HG03571 (cell line): ENCODE measurements around the gene PEX14.
"Not testable (repeated sequence)": the region's sequence is repeated elsewhere in the genome, so short reads cannot be mapped to it uniquely, and the experiment has no call there.

Experiments used
- ATAC-seq: cut with Tn5 transposase; IDR thresholded peaks from one replicate; pipeline ENCODE4 v1.9.1; 2021; ENCODE audit not compliant: unreplicated experiment

The PEX14 gene

DNA sequence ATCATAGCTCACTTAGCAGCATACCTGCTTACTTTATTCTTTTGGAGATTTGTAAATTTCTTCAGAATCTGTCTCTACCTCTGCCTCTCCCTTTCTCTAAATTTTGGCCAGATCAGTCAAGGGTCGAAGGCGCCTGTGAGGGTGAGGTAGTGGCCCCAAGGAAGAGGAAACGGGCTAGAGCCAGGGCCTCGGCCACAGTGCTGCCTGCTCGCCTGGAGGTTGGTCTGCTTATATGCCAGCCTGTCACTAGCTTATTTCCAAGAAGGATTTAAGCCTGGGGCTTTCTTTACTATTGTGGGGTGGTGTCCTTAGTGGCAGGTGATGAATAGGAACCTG is 19.6 kb downstream of the PEX14 start:
- no peak for ATAC-seq

DNA sequence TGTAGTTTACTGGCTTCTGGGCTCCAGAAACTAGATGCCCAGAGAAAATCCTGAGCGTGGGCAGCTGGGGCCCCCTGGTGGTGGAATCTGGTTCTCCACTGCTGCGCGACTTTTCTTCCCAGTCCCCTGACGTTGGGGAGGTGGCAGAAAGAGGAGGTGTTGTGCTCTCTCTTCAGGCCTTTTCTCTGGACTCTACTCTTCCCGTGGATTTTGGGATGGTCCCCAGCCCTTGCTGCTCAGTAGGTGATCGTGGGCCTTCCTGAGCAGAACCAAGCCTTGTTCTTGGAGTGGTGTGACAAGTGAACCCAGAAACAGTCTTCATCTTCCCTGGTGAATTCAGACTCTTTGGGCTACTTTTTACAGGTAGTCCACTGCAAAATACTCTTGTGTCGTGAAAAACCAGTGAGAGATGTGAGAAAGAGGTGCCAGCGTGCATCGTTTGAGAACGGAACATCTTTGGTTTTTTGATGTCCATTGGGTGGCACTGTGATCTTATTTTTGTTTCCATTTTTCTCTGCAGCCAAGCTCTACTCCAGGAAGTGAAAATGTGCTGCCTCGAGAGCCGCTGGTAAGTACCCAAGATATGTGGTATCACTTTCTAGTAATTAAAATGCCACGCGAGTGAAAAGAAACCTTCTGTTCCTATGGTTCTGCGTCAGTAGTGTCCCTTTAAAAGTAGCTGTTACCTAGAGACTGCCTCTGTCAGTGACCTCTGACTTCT is 20.2 kb downstream of the PEX14 start:
- peak; percentile 52 for ATAC-seq

DNA sequence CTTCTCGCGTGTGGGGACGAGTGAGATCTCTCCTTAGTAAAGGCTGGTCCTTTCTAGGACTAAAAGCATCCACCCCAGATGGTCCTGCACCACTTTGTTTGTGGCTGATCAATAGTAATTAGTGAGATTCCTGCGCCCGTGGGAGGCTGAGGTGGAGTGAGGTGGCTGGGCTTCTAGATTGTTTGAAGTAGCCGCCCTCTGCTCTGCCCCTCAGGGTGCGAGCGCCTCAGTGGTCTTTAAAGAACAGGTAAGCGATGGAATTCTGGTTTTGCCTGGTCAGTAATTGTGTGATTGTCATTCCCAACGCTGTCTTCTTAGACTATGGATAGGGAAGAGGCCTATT is 20.7 kb downstream of the PEX14 start:
- no peak for ATAC-seq

DNA sequence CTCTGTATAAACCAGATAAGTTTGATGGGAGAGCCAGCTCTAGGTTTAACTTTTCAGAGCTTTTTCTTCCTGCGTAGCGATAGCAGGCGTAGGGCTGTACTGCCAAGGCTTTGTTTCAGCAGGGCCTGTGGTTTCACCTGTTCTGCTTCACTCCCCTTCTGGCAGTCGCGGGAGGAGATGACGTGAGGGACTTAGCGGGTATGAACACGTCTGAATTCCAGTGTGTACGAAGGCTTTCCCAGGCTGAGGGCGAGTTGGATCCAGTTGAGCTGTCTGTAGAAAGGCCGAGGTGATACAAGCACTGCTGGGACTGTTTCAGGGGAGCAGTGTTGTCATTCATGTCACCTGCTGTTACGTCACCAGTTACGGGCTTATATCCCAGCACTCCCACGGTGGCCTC is 21.2 kb downstream of the PEX14 start:
- ATAC-seq: no peak

DNA sequence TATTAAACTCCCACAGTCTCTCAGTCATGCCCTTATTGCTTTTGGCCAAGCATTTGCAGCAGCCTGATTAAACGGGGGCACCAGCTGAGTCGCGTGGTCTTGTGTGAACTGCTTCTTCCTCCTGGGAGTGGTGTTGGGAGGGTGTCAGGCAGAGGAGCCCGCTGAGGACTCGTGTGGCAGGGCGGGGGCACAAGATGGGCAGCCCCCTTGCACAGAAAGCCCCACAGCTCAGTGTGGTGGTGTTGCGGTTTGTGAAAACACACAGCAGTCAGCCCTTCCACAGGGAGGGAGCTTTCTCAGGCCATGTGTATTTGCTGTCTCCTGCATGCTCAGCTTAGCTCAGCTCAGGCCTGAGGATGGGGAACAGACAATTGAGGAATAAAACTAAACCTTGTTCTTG is 22.4 kb downstream of the PEX14 start:
- ATAC-seq: no peak

DNA sequence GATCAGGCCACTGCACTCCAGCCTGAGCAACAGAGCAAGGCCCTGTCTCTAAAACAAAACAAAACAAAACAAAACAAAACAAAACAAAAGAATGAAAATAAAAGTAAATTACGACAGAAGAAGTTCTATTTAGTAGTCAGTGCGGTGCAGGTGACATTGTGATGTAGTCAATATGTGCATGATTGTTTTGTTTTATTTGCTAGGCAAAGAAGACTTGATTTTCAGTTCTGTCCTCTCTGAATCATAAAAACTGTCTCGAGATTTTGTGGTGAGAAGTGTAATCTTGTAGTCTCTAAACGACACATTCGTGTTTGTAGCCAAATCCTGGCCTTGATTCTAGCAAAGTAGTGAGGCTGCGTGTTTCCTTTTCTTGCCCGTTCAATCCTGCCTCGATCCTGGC is 23.5 kb downstream of the PEX14 start:
- no peak for ATAC-seq

DNA sequence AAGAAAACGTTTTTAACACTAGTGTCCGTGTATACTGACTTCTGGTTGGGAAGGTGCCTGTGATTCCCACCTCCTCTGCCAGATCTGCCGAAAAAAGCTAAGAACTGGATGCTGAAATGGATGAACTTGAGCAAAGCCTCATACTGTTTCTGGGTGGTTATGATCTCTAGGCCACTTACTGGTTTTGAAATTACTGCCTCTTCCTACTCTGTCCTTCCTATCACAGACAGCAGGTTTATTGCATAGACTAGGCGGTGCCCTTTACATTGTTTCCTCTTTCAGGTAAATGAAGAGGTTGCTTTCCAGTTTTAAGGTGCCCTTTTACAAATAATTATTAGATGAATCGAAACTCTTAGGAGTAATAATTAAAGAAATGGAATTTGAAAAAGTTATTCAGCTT is 27.5 kb downstream of the PEX14 start:
- no peak for ATAC-seq

DNA sequence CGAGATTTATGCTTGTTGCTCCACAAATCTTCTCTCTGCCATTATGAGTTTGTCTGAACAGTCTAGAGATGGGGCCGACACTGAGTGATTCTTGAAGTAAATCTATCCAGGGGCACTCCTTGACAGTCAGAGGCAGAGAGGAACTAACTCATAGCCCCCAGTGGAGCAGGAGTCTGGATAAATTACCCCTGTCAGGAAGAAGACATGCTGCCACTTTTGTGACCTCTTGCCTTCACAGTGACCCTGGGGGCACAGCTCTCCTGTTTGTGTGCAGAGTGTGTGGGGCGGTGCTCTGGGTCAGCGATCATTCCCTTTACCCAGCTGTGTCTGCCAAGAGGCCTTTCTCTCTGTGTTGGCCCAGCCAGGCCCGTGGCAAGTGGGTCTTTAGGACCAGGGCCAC is 29.5 kb downstream of the PEX14 start:
- no peak for ATAC-seq

DNA sequence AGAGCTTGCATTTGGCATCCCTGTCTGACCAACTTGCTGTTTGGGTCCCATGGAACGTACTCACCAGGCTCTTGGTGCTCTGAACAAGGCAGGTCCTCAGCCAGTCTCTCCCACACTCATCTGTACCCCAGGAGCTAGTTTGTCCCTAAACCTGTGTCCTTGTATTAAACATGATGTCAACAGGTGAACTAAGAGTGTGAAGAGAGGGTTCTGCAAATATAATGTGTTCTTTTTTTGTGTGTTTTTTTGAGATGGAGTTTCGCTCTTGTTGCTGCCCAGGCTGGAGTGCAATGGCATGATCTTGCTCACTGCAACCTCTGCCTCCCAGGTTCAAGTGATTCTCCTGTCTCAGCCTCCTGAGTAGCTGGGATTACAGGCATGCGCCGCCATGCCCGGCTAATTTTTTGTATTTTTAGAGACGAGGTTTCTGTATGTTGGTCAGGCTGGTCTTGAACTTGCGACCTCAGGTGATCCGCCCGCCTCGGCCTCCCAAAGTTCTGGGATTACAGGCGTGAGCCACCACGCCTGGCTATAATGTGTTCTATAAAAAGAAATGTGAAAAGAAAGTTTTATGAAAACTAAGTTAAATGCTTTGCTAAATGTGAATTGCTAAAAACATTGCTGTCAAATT is 31.4 kb downstream of the PEX14 start:
- ATAC-seq: not testable (repeated sequence)

DNA sequence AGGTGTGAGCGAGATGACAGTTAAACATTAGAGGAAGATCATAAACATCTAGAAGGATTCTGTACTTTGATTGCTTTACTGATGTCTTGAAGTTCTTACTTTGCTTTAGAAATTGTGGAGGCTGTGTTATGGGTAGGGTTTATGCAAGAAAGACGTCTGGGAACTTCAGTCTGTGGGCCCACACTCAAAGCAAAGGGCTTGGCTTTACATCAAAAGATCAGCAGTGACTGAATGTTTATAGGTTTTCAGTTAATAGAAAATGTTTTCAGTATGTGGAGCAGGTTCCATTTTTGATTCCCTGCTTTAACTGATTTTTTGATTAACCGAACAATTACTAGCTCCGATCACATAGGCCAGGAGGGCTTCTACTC is 31.9 kb downstream of the PEX14 start:
- no peak for ATAC-seq

DNA sequence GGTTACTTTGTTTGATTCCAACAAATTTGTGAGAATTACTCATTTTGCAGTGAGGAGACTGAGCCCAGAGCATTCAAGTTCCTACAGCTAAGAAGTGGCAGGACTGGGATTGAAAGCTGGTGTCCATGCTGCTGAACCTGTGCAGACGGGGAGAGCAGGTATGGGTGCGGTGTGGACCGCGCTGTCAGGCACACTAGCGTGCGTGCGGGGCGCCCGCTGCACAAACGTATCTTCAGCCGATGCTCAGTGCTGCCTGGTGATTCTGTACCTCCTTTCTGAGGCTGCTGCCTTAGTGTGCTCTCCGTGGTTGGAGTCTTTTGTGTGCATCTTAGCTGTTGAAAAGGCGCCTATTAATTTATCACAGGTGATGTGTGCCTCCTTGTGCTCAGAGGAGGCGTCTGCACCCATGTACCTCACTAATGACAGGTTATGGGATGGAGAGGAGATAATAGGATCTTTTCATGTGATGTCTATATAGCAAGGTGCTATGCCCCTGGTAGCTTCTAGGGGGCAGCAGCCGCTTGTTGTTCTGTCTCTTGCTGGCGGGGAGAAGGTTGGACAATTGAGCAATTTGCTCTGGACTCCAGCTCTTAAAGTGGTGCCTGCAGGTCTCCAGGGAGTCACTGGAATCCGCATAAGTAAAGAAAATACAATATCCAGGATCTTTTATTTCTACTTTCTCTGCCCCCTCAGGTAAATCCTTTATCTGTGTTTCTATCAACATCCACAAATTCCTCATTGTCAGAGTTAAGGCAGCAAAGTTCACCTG is 32.5 kb downstream of the PEX14 start:
- no peak for ATAC-seq

DNA sequence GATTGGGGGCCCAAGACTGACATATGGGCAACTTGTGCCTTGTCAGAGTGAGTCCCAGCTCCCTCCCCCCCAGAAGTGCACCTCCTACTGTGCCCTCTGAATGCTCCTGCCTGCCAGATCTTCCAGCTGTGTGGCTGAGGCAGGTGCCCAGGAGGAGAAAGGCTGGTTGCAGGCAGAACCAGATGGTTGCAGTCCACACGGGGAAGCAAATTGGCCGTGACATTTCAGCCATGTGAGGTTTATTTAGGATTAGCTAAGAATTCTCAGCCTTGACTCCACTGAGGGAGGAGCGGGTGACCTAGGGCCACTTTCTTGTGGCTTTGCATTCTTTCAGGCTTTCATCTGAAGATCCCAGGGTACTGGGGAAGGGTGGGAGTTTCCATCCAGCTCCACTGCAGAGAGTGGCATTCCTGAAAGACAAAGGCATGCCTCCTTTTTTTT is 33.8 kb downstream of the PEX14 start:
- ATAC-seq: no peak

DNA sequence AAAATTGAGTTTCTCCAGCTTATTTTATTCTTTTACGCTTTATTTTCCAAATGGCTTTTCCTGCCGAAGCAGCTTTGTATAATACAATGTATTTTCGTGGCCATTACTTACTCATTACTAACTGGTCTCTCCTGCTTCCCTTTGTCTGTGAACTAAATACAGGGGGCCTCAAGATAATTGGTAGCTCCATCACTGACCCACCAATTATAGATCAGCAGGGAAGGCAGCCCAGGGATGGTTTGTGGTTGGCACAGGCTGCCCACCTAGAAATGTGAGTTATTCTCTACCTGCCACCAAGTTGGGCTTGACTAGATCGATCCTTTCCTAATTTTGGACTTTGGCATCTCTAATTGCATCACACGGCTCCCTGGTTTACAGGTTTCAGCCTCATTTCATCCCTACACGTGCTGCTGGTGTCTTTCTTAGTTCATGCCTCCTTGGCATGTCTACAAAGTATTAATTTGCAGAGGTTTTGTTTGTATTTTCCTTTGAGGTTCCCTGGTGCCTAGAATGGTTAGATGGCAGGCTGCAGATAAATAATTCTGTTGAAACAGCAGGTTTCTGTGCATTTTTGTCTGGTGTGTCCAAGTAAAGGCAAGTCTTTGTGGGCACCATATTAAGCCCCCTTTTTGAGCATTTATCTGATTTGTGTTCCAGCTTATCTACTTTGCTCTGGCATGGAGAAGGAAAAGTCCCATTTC is 35.2 kb downstream of the PEX14 start:
- ATAC-seq: no peak

DNA sequence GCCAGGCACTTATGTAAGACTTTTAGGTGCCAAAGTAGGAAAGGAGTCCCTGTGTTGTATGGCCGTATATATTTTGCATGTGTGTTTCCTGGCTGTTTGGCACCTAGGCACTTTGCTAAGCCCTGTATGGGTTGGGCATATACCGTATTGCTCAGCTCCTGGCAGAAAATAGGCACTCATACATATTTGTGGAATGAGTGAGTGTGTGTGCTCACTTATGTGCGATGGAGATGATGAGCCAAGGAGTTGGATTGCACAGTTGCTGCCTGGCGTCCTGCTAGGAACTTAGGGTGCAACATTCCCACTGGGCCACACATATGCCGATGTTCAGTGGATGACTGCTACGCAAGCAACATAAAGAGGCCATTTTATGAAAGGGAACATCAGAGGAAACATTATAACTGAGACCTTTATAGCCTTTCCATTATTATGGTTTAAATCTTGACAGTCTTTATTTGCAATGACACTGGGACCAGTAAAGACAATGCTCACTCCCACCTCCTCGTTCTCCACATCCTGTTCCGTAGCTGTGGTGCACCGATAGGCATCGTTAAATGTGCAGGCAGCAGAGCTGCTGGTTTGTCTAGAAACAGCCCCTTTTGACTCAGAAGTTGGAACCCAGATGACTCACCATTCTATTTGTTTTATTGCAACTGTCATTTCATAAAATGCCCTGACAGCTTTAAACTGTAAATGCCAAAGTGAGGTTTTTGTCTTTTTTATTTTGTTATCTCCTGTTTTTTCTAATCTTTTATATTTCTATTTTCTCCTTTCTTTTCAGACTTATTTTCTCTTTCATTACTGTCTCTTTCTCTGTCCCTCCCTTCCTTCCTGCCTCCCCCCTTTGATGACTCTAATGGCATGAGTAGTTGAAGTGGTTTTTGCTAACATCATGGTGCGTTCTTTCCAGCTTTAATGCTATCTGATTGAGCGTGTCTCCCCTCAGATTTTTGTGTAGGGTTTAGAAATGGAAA is 36.1 kb downstream of the PEX14 start:
- ATAC-seq: peak; percentile 73

DNA sequence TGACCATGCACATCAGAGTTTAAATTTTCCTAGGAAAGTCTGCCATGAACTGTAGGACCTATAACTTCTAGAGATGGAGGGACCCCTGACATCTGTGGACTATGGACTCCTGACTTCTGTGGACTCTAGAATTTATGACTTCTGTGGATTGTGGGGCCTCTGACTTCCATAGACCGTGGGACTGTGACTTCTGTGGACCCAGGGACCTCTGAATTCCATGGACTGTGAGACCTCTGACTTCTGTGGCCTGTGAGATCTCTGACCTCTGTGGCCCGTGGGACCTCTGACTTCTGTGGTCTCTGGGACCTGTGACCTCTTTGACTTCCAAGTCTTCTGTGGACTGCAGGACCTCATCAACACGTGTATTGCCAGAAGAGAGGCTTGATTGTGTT is 36.7 kb downstream of the PEX14 start:
- ATAC-seq: no peak

DNA sequence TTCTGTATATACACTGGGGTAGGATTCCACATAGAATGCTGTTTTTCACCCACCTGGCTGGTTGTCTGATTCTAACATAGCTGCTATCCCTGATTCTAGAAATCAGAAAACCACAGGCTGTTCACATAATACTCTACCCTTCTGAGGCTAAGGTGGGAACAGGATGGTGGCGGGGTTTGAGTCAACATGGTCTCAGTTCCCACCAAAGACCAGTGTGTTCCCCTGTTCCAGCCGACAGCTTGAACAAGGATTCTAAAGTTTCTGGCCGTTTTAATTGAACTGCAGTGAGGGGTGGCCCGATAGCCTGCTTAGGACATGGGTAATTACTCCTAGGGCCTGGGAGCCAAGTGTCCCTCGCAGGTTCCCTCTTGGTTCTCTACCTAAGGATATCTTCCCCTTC is 38.4 kb downstream of the PEX14 start:
- ATAC-seq: no peak

DNA sequence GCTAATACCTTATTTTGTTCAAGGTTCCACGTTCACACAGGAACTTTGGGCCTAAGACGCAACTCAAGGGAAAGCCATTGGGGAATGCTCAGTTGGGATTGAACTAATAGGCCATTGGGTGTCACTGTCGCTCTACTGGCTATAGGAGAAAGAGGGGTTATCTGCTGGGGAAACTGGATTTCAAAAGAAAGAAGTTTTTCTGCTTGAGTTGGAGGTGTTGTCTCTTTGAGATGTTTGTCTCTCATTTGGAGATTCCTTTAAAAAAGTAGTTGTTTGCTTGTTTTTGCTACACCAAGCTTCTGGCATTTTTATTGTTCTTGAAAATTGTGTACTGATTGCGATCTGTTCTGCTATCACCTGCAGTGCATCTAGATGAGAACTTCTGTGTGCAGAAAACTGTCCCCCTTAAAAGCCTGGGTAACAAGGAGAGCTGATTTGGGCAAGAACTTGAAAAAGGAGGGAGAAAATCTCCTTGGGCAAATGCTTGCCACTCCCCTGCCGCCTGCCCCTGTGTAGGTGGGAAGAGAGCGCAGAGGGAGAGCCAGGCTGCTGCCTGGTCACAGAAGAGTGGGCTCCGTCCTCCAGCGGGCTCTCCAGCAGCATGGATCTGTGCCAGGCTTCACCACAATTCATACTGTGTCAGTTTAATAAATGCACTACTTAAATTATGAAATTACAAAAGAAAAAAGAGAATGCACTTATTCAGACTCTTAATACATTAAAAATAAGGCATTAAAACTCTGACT is 39.9 kb downstream of the PEX14 start:
- no peak for ATAC-seq

DNA sequence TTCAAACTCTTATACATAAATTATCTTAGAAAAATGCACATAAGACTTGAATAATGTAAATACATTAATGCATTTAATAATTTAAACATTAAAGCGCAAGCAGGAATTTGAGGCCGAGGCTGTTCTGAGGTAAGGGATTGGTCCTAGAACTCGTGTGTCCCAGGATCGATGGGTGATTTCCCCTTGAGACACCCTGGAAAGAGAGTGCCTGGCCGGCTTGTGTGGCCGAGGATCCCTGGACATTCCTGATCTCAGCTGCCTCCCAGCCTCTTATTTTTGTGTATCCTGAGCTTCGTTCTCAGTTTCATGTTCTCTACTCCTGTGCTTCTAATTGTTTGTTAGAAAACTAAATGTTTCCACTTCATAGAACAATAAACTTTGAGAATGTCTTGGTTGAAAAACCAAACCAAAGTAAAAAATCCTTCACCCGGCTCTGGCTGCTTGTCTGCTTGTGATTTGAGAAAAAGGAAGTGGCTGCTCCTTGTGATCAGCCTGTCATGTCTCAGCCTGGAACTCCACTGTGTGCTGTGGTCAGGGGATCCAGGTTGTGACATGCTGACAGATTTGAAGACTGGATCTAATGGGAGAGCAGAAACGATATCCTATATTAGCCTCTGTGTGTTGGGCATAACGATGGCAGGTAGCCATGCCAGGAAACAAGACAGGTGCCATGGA is 40.7 kb downstream of the PEX14 start:
- no peak for ATAC-seq

DNA sequence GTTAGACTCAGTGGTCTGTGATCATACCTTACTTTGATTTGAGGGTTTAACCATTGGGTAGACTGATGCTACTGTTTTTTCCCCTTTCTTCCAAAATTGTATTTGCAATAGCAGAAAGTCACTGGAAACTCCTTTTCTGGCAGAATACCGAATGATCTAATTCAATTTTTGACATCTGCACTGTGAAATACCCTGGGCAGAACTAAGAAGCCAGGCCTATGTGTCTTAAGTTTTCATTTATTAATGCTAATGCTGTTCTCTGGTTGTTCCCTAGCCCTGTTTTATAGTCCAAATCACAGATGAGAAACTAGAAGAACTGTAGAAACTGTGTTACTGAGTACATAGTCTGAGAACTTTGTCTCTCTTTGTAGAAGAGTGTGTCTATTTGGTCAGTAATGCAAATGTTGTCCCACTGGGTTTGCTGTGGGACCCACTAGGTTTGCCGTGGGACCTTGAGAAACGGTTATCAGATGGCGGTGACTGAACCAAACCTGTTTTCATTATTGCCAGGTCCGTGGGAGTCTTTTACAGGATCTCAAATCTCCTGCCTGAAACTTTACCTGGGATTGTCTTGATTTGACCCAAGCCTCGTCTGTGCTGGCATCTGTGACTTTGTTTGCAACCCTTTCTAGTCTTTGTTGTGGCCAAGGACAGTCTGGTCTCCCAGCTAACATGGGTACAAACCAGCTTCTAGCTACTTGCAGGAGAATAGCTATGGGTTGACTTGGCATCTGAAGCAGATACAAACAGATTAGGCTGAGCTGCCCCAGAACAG is 41.4 kb downstream of the PEX14 start:
- ATAC-seq: no peak
